ENCODE data around the gene PHF19. TPM values are rescaled to one million over a fixed set of nuclear protein-coding genes. Genes with fewer than 3 reads are reported as not detected.

The PHF19 gene
- polyA plus RNA-seq, 3 donors = 12.6 to 61.0 (median 12.7) TPM

GRCh38 chr9:120895951-120896350, 19.0 kb upstream of the PHF19 start:
- intact Hi-C loops (cut with micrococcal nuclease) = no loop called here
- no peak for DNase-seq
- H3K27me3 Mint-ChIP-seq (ENCODE audit: low read depth in 3 of 3) = peaks cover 0 to 2% (median 2%) of the 10 kb centered on the region in 3 donors
- TF ChIP-seq CTCF (IDR thresholded peaks at IDR 0.05) = no peak
- H3K36me3 Mint-ChIP-seq = no peaks in the 10 kb centered on the region
- no peaks in the 10 kb centered on the region for H3K9me3 Mint-ChIP-seq
- Histone ChIP-seq H3K9ac (ENCODE audit: insufficient read depth, low read length, poor library complexity, severe bottlenecking) (no peak overlapping the region), H3K36me3 (replicated peaks in 1 of 2; ENCODE audit: control insufficient read depth in 1 of 2, insufficient read depth in 2 of 2, low read length in 2 of 2) (no peaks in the 10 kb centered on the region), H3K79me2 (ENCODE audit: insufficient read depth, low read length) (no peaks in the 10 kb centered on the region), H3K4me2 (replicated peaks; ENCODE audit: extremely low read depth, low read length, poor library complexity, severe bottlenecking) (no peak overlapping the region), H3K4me1 (ENCODE audit: control insufficient read depth in 1 of 2, insufficient read depth in 2 of 2, low read length in 2 of 2) (peaks cover 12 to 23% of the 10 kb centered on the region in 2 donors), H2AFZ (ENCODE audit: insufficient read depth, low read depth, low read length, poor library complexity, severe bottlenecking) (no peak overlapping the region), H3K27ac (ENCODE audit: low read depth in 1 of 2, low read length in 2 of 2) (no peak overlapping the region), H3K9me3 (replicated peaks in 1 of 2; ENCODE audit: control insufficient read depth in 1 of 2, insufficient read depth in 1 of 2, low read length in 2 of 2) (no peaks in the 10 kb centered on the region), H4K20me1 (ENCODE audit: insufficient read depth, low read length) (no peaks in the 10 kb centered on the region), H3K27me3 (ENCODE audit: control insufficient read depth in 2 of 2, insufficient read depth in 2 of 2, low read length in 2 of 2) (no peaks in the 10 kb centered on the region), H3K4me3 (replicated peaks in 1 of 3; ENCODE audit: low read depth in 2 of 3, low read length in 3 of 3) (no peak overlapping the region)
- H3K4me3 Mint-ChIP-seq = no peak overlapping the region
- no CpG with 5 or more reads among the region's 2 CpGs for WGBS (ENCODE audit: insufficient coverage)
- H3K4me1 Mint-ChIP-seq = peaks cover 23% of the 10 kb centered on the region
- no peak overlapping the region for H3K27ac Mint-ChIP-seq

- Mint-ChIP-seq H3K9me3 (no peaks in the 10 kb centered on the region), H3K4me1 (peaks cover 32% of the 10 kb centered on the region)
- no peaks in the 10 kb centered on the region for H4K20me1 ChIP-seq (ENCODE audit: insufficient read depth, low read length)
These were observed 17.5 kb upstream of the PHF19 start for GRCh38 chr9:120894321-120895148.

More at GRCh38 chr9:120894321-120895148, 17.5 kb upstream of the PHF19 start:
- Mint-ChIP-seq H3K4me3 (no peak overlapping the region), H3K27ac (peak overlapping the region in 1 of 7 donors; percentile 52), H3K27me3 (ENCODE audit: low read depth in 3 of 3) (peaks cover 0 to 2% (median 2%) of the 10 kb centered on the region in 3 donors), H3K36me3 (no peaks in the 10 kb centered on the region)
- H3K9me3 ChIP-seq (replicated peaks in 1 of 2; ENCODE audit: control insufficient read depth in 1 of 2, insufficient read depth in 1 of 2, low read length in 2 of 2) = no peaks in the 10 kb centered on the region
- peak in 1 of 3 donors; percentile 10 for DNase-seq
- intact Hi-C loops (cut with micrococcal nuclease) = no loop called here
- no peak overlapping the region for H3K27ac ChIP-seq (ENCODE audit: low read depth in 1 of 2, low read length in 2 of 2)
- H3K4me1 ChIP-seq (ENCODE audit: control insufficient read depth in 1 of 2, insufficient read depth in 2 of 2, low read length in 2 of 2) = peaks cover 12 to 23% of the 10 kb centered on the region in 2 donors
- no peak overlapping the region for H2AFZ ChIP-seq (ENCODE audit: insufficient read depth, low read depth, low read length, poor library complexity, severe bottlenecking)
- H3K79me2 ChIP-seq (ENCODE audit: insufficient read depth, low read length) = no peaks in the 10 kb centered on the region
- H3K4me3 ChIP-seq (replicated peaks in 1 of 3; ENCODE audit: low read depth in 2 of 3, low read length in 3 of 3) = no peak overlapping the region
- no peaks in the 10 kb centered on the region for H3K27me3 ChIP-seq (ENCODE audit: control insufficient read depth in 2 of 2, insufficient read depth in 2 of 2, low read length in 2 of 2)
- no peak overlapping the region for H3K4me2 ChIP-seq (replicated peaks; ENCODE audit: extremely low read depth, low read length, poor library complexity, severe bottlenecking)
- 90% methylated on average over 52 of the region's 63 CpGs for WGBS (ENCODE audit: insufficient coverage)
- no peaks in the 10 kb centered on the region for H3K36me3 ChIP-seq (replicated peaks in 1 of 2; ENCODE audit: control insufficient read depth in 1 of 2, insufficient read depth in 2 of 2, low read length in 2 of 2)
- H3K9ac ChIP-seq (ENCODE audit: insufficient read depth, low read length, poor library complexity, severe bottlenecking) = no peak overlapping the region
- no peak for TF ChIP-seq CTCF (IDR thresholded peaks at IDR 0.05)
